Natural killer cell (primary cell): ENCODE results near the gene RENBP. TPM values are rescaled to one million over a fixed set of nuclear protein-coding genes. Genes with fewer than 3 reads are reported as not detected.

Source experiments
- ATAC-seq, 3 donors: fragments of 150-1000 bp in 2 of 3; fragments of 200-7000 bp in 1 of 3; cut with Tn5 transposase; 1 replicate in 1 of 3; 2 replicates in 2 of 3; pipeline ENCODE4 v1.10.0; 2021; ENCODE audit warnings: mild to moderate bottlenecking in 2 of 3, moderate library complexity in 2 of 3
- DNase-seq, 2 donors: peaks; one replicate each; pipeline versions ENCODE4 v3.0.0 to v3.0.0-alpha.2; 2013 to 2021; ENCODE audit warnings: mixed read lengths in 1 of 2
- H3K27ac ChIP-seq: one replicate; pipeline ENCODE4 v1.5.1; 2013; ENCODE audit warnings: mild to moderate bottlenecking, low read length
- H3K27me3 ChIP-seq: one replicate; pipeline ENCODE4 v1.6.1; 2013; ENCODE audit warnings: low read length; ENCODE audit not compliant: control insufficient read depth, insufficient read depth
- H3K36me3 ChIP-seq: one replicate; pipeline ENCODE4 v1.6.1; 2013; ENCODE audit warnings: low read length; ENCODE audit not compliant: control insufficient read depth, insufficient read depth
- H3K4me1 ChIP-seq: one replicate; pipeline ENCODE4 v1.6.1; 2013; ENCODE audit warnings: low read length; ENCODE audit not compliant: control insufficient read depth, insufficient read depth
- H3K4me3 ChIP-seq: one replicate; pipeline ENCODE4 v1.5.1; 2013; ENCODE audit warnings: low read length
- H3K9me3 ChIP-seq: one replicate; pipeline ENCODE4 v1.6.1; 2013; ENCODE audit warnings: low read length; ENCODE audit not compliant: control insufficient read depth, insufficient read depth
- H3K27ac Mint-ChIP-seq, 2 donors: one replicate each; pipeline ENCODE4 v1.8.0; 2022; ENCODE audit warnings: mild to moderate bottlenecking in 2 of 2, mixed read lengths in 2 of 2, moderate library complexity in 1 of 2
- H3K27me3 Mint-ChIP-seq, 2 donors: one replicate each; pipeline ENCODE4 v1.8.0; 2022; ENCODE audit warnings: low read depth in 2 of 2, mixed read lengths in 2 of 2
- H3K36me3 Mint-ChIP-seq: one replicate; pipeline ENCODE4 v1.8.0; 2022; ENCODE audit warnings: mixed read lengths
- H3K4me1 Mint-ChIP-seq, 2 donors: one replicate each; pipeline ENCODE4 v1.8.0; 2022; ENCODE audit warnings: mixed read lengths in 2 of 2
- H3K4me3 Mint-ChIP-seq: one replicate; pipeline ENCODE4 v1.8.0; 2022; ENCODE audit warnings: mild to moderate bottlenecking, moderate library complexity, mixed read lengths
- H3K9me3 Mint-ChIP-seq, 2 donors: one replicate each; pipeline ENCODE4 v1.8.0; 2022; ENCODE audit warnings: mixed read lengths in 2 of 2
- CTCF ChIP-seq: fragments of 200-600 bp; IDR thresholded peaks from one replicate; pipeline ENCODE4 v1.8.0; 2022; ENCODE audit warnings: antibody characterized with exemption
- WGBS: methylation state at CpG from one replicate; pipeline ENCODE4 v1.1.7; 2013; ENCODE audit warnings: missing lambda C conversion rate; ENCODE audit not compliant: insufficient coverage; 5-methylcytosine and 5-hydroxymethylcytosine counted together
- intact Hi-C: fragments of 100-400 bp; cut with micrococcal nuclease; formaldehyde crosslinking; loops from one replicate; pipeline ENCODE4 v1.14.2; 2022
- total RNA-seq, 4 donors: library from RNA; stranded (reverse); fragments of 120-200 nt in 1 of 4; gene quantifications; one replicate each; pipeline versions ENCODE4 v1.2.3 to v1.2.4, GENCODE V29; 2013 to 2022

RENBP gene
- total RNA-seq, 3 donors from 2014 or later (not counting 1 experiment from before 2014, with no cell fraction given), result 14.3 to 17.1 (median 15.2) TPM

GRCh38 chrX:153967536-153968224, 23.2 kb upstream of the RENBP start:
- peak overlapping the region; percentile 2 for H3K4me3 ChIP-seq
- no peaks in the 10 kb centered on the region for H3K27me3 ChIP-seq
- peaks cover 11% of the 10 kb centered on the region for H3K36me3 ChIP-seq
- no peaks in the 10 kb centered on the region for H3K9me3 Mint-ChIP-seq
- H3K9me3 ChIP-seq, result no peaks in the 10 kb centered on the region
- H3K4me3 Mint-ChIP-seq, result peak overlapping the region; percentile 100
- H3K4me1 Mint-ChIP-seq, result peaks cover 28 to 48% of the 10 kb centered on the region in 2 donors
- H3K27ac ChIP-seq, result peak overlapping the region; percentile 83
- H3K27me3 Mint-ChIP-seq, result no peaks in the 10 kb centered on the region
- H3K36me3 Mint-ChIP-seq, result no peaks in the 10 kb centered on the region
- WGBS, result 18% methylated on average over 10 of the region's 16 CpGs
- DNase-seq (peak in 1 of 2 donors; percentile 64), ATAC-seq (no peak)
- intact Hi-C loops, result loop anchor here (5.0 kb wide), 2 partner anchors 40 to 205 kb away; partner anchors contain the start of genes ARHGAP4 and PLXNB3
- TF ChIP-seq CTCF, result no peak
- H3K4me1 ChIP-seq, result peaks cover 51% of the 10 kb centered on the region
- peak overlapping the region; percentile 97 to 99 for H3K27ac Mint-ChIP-seq

DNA sequence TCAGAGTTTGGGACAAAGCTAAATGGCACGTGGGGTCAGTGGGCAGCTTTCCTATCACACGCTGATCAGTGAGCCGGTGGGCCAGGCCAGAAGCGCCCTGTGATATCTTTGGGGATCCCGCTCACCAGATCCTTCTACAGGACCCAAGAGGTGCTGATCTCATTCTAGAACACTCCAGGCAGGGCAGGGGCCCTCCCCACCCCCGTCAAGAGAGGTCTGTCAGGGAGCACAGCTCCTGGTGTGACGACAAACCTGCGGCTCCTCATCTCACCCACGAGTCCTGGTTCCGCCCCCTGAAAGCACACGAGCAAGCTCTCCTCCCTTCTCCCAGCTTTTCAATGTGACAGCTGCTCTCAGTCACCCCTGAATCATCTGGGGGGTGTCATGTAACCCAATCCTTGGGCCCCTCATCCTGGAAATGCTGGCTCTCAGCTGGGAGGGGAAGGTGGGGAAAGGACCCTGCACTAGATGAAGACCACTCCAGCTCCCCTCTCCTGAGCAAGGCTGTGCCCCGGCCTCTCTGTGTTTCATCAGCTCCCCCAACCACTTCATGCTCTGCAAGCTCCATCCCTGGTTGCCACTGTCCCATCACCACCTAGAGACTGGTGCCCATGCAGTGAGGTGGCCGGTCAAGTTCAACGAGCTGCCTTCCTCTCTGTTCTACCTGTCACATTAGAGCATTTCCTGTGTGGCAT, 22.5 kb upstream of the RENBP start:
- Mint-ChIP-seq H3K27me3 (no peaks in the 10 kb centered on the region), H3K27ac (peak overlapping the region; percentile 97 to 99), H3K4me3 (peak overlapping the region; percentile 100), H3K9me3 (no peaks in the 10 kb centered on the region), H3K4me1 (peaks cover 28 to 48% of the 10 kb centered on the region in 2 donors), H3K36me3 (no peaks in the 10 kb centered on the region)
- intact Hi-C loops, result loop anchor here (5.0 kb wide), 2 partner anchors 40 to 205 kb away; partner anchors contain the start of genes ARHGAP4 and PLXNB3
- no peak for TF ChIP-seq CTCF
- ATAC-seq, result no peak
- H3K36me3 ChIP-seq, result peaks cover 18% of the 10 kb centered on the region
- H3K27ac ChIP-seq, result peak overlapping the region; percentile 83
- peak overlapping the region; percentile 2 for H3K4me3 ChIP-seq
- H3K9me3 ChIP-seq, result no peaks in the 10 kb centered on the region
- no peaks in the 10 kb centered on the region for H3K27me3 ChIP-seq
- peaks cover 51% of the 10 kb centered on the region for H3K4me1 ChIP-seq
- 49% methylated on average over 12 of the region's 14 CpGs for WGBS
- peak in 1 of 2 donors; percentile 65 for DNase-seq

GRCh38 chrX:153966283-153966688, 21.8 kb upstream of the RENBP start:
- peaks cover 28 to 48% of the 10 kb centered on the region in 2 donors for H3K4me1 Mint-ChIP-seq
- H3K4me3 ChIP-seq, result no peak overlapping the region

More at GRCh38 chrX:153966283-153966688, 21.8 kb upstream of the RENBP start:
- DNase-seq (no peak), ATAC-seq (no peak)
- no peaks in the 10 kb centered on the region for H3K9me3 Mint-ChIP-seq
- no peaks in the 10 kb centered on the region for H3K36me3 Mint-ChIP-seq
- H3K27me3 ChIP-seq, result no peaks in the 10 kb centered on the region
- no peaks in the 10 kb centered on the region for H3K9me3 ChIP-seq
- no peaks in the 10 kb centered on the region for H3K27me3 Mint-ChIP-seq
- WGBS, result 68% methylated on average over 15 of the region's 15 CpGs
- peaks cover 25% of the 10 kb centered on the region for H3K36me3 ChIP-seq
- H3K4me3 Mint-ChIP-seq, result peak overlapping the region; percentile 47
- no peak for TF ChIP-seq CTCF
- peaks cover 51% of the 10 kb centered on the region for H3K4me1 ChIP-seq
- H3K27ac Mint-ChIP-seq, result peak overlapping the region; percentile 97 to 99
- peak overlapping the region; percentile 83 for H3K27ac ChIP-seq
- intact Hi-C loops, result loop anchor here (5.0 kb wide), 2 partner anchors 39 to 204 kb away; partner anchors contain the start of genes ARHGAP4 and PLXNB3
